BLaER1 treated with 17β-estradiol and CSF1 and Interleukin-3, amounts not matched to agents 10 nM and 100 nM (cell line): ENCODE measurements around the gene PLAC8L1.

Source experiments
- H3K27ac ChIP-seq, 11 experiments: shearing (Covaris generic); formaldehyde crosslinking; 2 replicates each; pipeline ENCODE4 v1.8.1; 2022
- H3K27me3 ChIP-seq, 11 experiments: shearing (Covaris generic); formaldehyde crosslinking; 2 replicates each; pipeline ENCODE4 v1.8.1; 2022
- H3K36me3 ChIP-seq, 11 experiments: shearing (Covaris generic); formaldehyde crosslinking; 2 replicates each; pipeline ENCODE4 v1.8.1; 2022
- H3K4me1 ChIP-seq, 10 experiments: shearing (Covaris generic); formaldehyde crosslinking; 2 replicates each; pipeline ENCODE4 v1.8.1; 2022
- H3K4me2 ChIP-seq, 11 experiments: shearing (Covaris generic); formaldehyde crosslinking; 2 replicates each; pipeline ENCODE4 v1.8.1; 2022
- H3K4me3 ChIP-seq, 10 experiments: shearing (Covaris generic); formaldehyde crosslinking; 2 replicates each; pipeline ENCODE4 v1.8.1; 2022
- H3K9ac ChIP-seq, 11 experiments: shearing (Covaris generic); formaldehyde crosslinking; 2 replicates each; pipeline ENCODE4 v1.8.1; 2022
- H3K9me3 ChIP-seq, 11 experiments: shearing (Covaris generic); formaldehyde crosslinking; replicated peaks in 1 of 11; 2 replicates each; pipeline ENCODE4 v1.8.1; 2022
- H4K20me1 ChIP-seq, 11 experiments: shearing (Covaris generic); formaldehyde crosslinking; 2 replicates each; pipeline ENCODE4 v1.8.1; 2022
- Cebpa-rat ChIP-seq, 11 experiments: shearing (Covaris generic); IDR thresholded peaks; 2 replicates each; pipeline ENCODE4 v1.8.1; 2022

The PLAC8L1 gene

GRCh38 chr5:146091881-146092280 lies 13.5 kb downstream of the PLAC8L1 start:
- Histone ChIP-seq H3K27ac (no peak overlapping the region), H3K9ac (no peak overlapping the region), H4K20me1 (no peaks in the 10 kb centered on the region), H3K4me1 (peaks cover 0 to 12% (median 0%) of the 10 kb centered on the region in 10 experiments; a peak in 1 of 20 replicates), H3K27me3 (no peaks in the 10 kb centered on the region), H3K36me3 (0 out of 22 replicates have a peak, but pooled peaks cover 0 to 2% (median 0%) of the 10 kb centered on the region in 11 experiments), H3K4me3 (no peak overlapping the region), H3K9me3 (no peaks in the 10 kb centered on the region), H3K4me2 (no peak overlapping the region)
- TF ChIP-seq Cebpa-rat (IDR thresholded peaks at IDR 0.05), result no peak

DNA sequence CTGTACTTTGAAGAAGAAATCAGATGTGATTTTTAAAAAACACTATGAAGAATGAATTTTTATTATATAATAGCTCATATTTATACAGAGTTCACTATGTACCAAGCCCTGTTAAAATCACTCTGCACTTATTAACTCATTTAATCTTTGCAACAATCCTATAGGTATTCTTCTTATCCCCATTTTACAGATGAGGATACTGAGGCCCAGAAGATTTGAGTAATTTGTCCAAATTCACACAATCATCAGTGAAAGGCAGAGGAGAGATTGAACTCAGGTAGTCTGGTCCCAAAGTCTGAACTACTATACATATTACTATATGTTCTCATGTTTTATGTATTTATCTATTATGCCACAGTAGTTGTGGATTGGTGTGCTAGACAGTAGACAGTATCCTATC lies 16.1 kb downstream of the PLAC8L1 start:
- H3K9ac ChIP-seq, result no peak overlapping the region
- H3K4me2 ChIP-seq, result no peak overlapping the region
- peaks cover 0 to 12% (median 0%) of the 10 kb centered on the region in 10 experiments; a peak in 1 of 20 replicates for H3K4me1 ChIP-seq
- TF ChIP-seq Cebpa-rat (IDR thresholded peaks at IDR 0.05), result no peak
- no peaks in the 10 kb centered on the region for H3K36me3 ChIP-seq
- no peaks in the 10 kb centered on the region for H3K9me3 ChIP-seq
- H3K4me3 ChIP-seq, result no peak overlapping the region
- no peaks in the 10 kb centered on the region for H3K27me3 ChIP-seq
- H3K27ac ChIP-seq, result no peak overlapping the region
- H4K20me1 ChIP-seq, result no peaks in the 10 kb centered on the region

DNA sequence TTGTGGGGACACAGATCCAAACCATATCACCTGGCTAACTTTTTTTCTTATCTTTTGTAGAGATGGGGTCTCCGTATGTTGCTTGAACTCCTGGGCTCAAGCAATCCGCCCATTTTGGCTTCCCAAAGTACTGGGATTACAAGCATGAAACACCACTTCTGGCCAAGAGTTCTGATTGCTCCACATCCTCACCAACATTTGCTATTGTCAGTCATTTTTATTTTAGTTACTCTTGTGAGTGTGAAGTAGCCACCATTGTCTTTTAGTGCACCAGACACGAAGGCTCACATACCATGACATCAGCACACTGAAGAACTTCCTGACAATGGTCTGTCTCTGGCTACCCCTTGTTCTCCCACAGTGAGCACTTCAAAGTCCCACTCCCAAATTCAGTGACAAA lies 17.3 kb downstream of the PLAC8L1 start:
- TF ChIP-seq Cebpa-rat (IDR thresholded peaks at IDR 0.05), result no peak
- no peak overlapping the region for H3K4me2 ChIP-seq
- H3K4me3 ChIP-seq, result no peak overlapping the region
- H3K27me3 ChIP-seq, result no peaks in the 10 kb centered on the region
- H3K36me3 ChIP-seq, result no peaks in the 10 kb centered on the region
- no peak overlapping the region for H3K27ac ChIP-seq
- H3K9me3 ChIP-seq, result no peaks in the 10 kb centered on the region
- peaks cover 0 to 13% (median 0%) of the 10 kb centered on the region in 10 experiments; a peak in 4 of 20 replicates for H3K4me1 ChIP-seq
- no peak overlapping the region for H3K9ac ChIP-seq
- H4K20me1 ChIP-seq, result no peaks in the 10 kb centered on the region

- H3K4me3 ChIP-seq, result no peak overlapping the region
- TF ChIP-seq Cebpa-rat (IDR thresholded peaks at IDR 0.05), result no peak
Measured at GRCh38 chr5:146084376-146084775, 21.0 kb downstream of the PLAC8L1 start.

DNA sequence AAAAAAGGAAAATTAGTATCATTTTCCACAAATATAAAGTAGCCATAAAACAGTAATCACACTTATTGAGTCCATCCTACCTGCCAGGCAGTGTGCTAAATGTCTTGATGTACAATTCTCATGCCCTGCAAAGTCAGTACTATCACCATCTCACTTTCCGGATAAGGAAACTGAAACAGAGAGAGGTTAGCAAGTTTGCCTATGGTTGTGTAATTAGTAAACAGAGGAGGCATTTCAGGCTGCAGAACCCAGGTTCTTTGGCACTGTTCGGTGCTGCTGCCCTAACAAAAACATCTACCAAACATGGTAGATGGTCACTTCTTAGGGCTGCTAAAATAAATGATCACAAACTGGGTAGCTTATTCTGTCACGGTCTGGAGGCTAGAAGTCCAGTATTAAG lies 22.6 kb downstream of the PLAC8L1 start:
- Histone ChIP-seq H3K9ac (no peak overlapping the region), H3K4me3 (no peak overlapping the region), H3K27ac (peak overlapping the region in 8 of 11 experiments; percentile 10 to 93 (median 62); a peak in 9 of 22 replicates), H3K27me3 (no peaks in the 10 kb centered on the region), H3K4me1 (peaks cover 25 to 54% (median 49%) of the 10 kb centered on the region in 10 experiments), H4K20me1 (no peaks in the 10 kb centered on the region), H3K36me3 (no peaks in the 10 kb centered on the region), H3K9me3 (no peaks in the 10 kb centered on the region; a peak in 1 of 22 replicates), H3K4me2 (peak overlapping the region in 5 of 11 experiments; percentile 20 to 87 (median 74); a peak in 9 of 22 replicates)
- TF ChIP-seq Cebpa-rat (IDR thresholded peaks at IDR 0.05), result no peak

More at GRCh38 chr5:146084376-146084775, 21.0 kb downstream of the PLAC8L1 start:
- H3K36me3 ChIP-seq, result no peaks in the 10 kb centered on the region
- no peaks in the 10 kb centered on the region for H3K27me3 ChIP-seq
- peak overlapping the region in 2 of 11 experiments; percentile 11 to 18; a peak in 2 of 22 replicates for H3K27ac ChIP-seq
- no peak overlapping the region for H3K4me2 ChIP-seq
- H4K20me1 ChIP-seq, result no peaks in the 10 kb centered on the region
- H3K9me3 ChIP-seq, result no peaks in the 10 kb centered on the region
- H3K9ac ChIP-seq, result no peak overlapping the region
- peaks cover 18 to 50% (median 35%) of the 10 kb centered on the region in 10 experiments for H3K4me1 ChIP-seq

- H3K4me1 ChIP-seq, result peaks cover 25 to 66% (median 57%) of the 10 kb centered on the region in 10 experiments
- H3K9ac ChIP-seq, result peak overlapping the region in 3 of 11 experiments; percentile 16 to 74 (median 70); a peak in 2 of 22 replicates
- no peaks in the 10 kb centered on the region for H3K36me3 ChIP-seq
- H4K20me1 ChIP-seq, result no peaks in the 10 kb centered on the region
- no peaks in the 10 kb centered on the region for H3K27me3 ChIP-seq
- H3K9me3 ChIP-seq, result no peaks in the 10 kb centered on the region; a peak in 1 of 22 replicates
- H3K27ac ChIP-seq, result peak overlapping the region in 9 of 11 experiments; percentile 75 to 93 (median 89); a peak in 18 of 22 replicates
- peak overlapping the region in 10 of 11 experiments; percentile 5 to 87 (median 72); a peak in 18 of 22 replicates for H3K4me2 ChIP-seq
- H3K4me3 ChIP-seq, result no peak overlapping the region
- no peak for TF ChIP-seq Cebpa-rat (IDR thresholded peaks at IDR 0.05)
Measured at GRCh38 chr5:146081556-146081955, 23.8 kb downstream of the PLAC8L1 start.

GRCh38 chr5:146079695-146080373 lies 25.5 kb downstream of the PLAC8L1 start:
- peak overlapping the region in 2 of 10 experiments; percentile 4 to 20; a peak in 1 of 20 replicates for H3K4me3 ChIP-seq
- H3K36me3 ChIP-seq, result no peaks in the 10 kb centered on the region
- no peaks in the 10 kb centered on the region; a peak in 1 of 22 replicates for H3K9me3 ChIP-seq
- H3K9ac ChIP-seq, result peak overlapping the region in 9 of 11 experiments; percentile 44 to 76 (median 64); a peak in 16 of 22 replicates
- H3K4me1 ChIP-seq, result peaks cover 25 to 79% (median 69%) of the 10 kb centered on the region in 10 experiments
- peak overlapping the region; percentile 56 to 87 (median 70) for H3K4me2 ChIP-seq
- H3K27ac ChIP-seq, result peak overlapping the region in 9 of 11 experiments; percentile 75 to 93 (median 89); a peak in 18 of 22 replicates
- H3K27me3 ChIP-seq, result no peaks in the 10 kb centered on the region
- no peaks in the 10 kb centered on the region for H4K20me1 ChIP-seq
- peak in 9 of 11 experiments; percentile 71 to 91 (median 87); a peak in 18 of 22 replicates for TF ChIP-seq Cebpa-rat (IDR thresholded peaks at IDR 0.05)

GRCh38 chr5:146078566-146078965 lies 26.8 kb downstream of the PLAC8L1 start:
- no peak for TF ChIP-seq Cebpa-rat (IDR thresholded peaks at IDR 0.05)
- H3K27ac ChIP-seq, result peak overlapping the region in 9 of 11 experiments; percentile 75 to 93 (median 89); a peak in 17 of 22 replicates
- H3K4me1 ChIP-seq, result peaks cover 25 to 79% (median 69%) of the 10 kb centered on the region in 10 experiments

DNA sequence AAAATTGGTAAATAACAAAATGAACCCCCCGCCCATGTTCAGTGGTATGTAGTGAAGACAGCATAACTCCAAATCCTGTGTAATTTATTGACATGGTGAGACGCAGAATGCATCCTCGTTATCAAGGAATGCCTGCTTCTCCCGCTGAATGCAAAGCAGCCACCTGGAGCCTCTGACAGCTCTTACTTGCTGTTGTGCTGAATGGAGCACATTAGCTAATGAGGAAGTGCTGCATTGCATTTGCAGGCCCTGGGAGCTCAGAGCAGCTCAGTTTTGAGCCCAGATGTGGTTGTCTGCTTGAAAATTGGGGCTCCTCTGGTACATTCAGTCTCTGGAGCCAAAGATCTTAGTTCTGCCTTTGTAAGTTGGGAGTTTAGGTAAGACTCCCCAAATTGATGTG lies 28.9 kb downstream of the PLAC8L1 start:
- peak overlapping the region in 9 of 11 experiments; percentile 34 to 77 (median 49); a peak in 16 of 22 replicates for H3K4me2 ChIP-seq
- no peaks in the 10 kb centered on the region; a peak in 1 of 22 replicates for H3K9me3 ChIP-seq
- no peaks in the 10 kb centered on the region for H3K36me3 ChIP-seq
- peaks cover 28 to 62% (median 52%) of the 10 kb centered on the region in 10 experiments for H3K4me1 ChIP-seq
- peak overlapping the region in 2 of 11 experiments; percentile 1 to 36; a peak in 4 of 22 replicates for H3K9ac ChIP-seq
- no peak overlapping the region for H3K4me3 ChIP-seq
- H3K27me3 ChIP-seq, result no peaks in the 10 kb centered on the region
- H3K27ac ChIP-seq, result peak overlapping the region in 9 of 11 experiments; percentile 12 to 91 (median 59); a peak in 14 of 22 replicates
- TF ChIP-seq Cebpa-rat (IDR thresholded peaks at IDR 0.05), result no peak
- no peaks in the 10 kb centered on the region for H4K20me1 ChIP-seq

More at GRCh38 chr5:146078566-146078965, 26.8 kb downstream of the PLAC8L1 start:
- no peaks in the 10 kb centered on the region for H3K36me3 ChIP-seq
- H3K27me3 ChIP-seq, result no peaks in the 10 kb centered on the region
- peak overlapping the region in 1 of 11 experiments; percentile 64; a peak in 1 of 22 replicates for H3K9ac ChIP-seq
- no peak overlapping the region for H3K4me3 ChIP-seq
- H3K9me3 ChIP-seq, result no peaks in the 10 kb centered on the region; a peak in 1 of 22 replicates
- H3K4me2 ChIP-seq, result peak overlapping the region in 8 of 11 experiments; percentile 18 to 87 (median 75); a peak in 16 of 22 replicates
- H4K20me1 ChIP-seq, result no peaks in the 10 kb centered on the region
